SK-N-MC (cell line): ENCODE results near the gene SPRED3.

Experiments
- DNase-seq: peaks from one replicate; pipeline ENCODE4 v3.0.0-alpha.2; 2011; ENCODE audit warnings: low read depth, low spot score
- H3K27ac ChIP-seq: fragments of 200-600 bp; sonication (generic); 2 replicates; pipeline ENCODE4 v1.5.1; 2016; ENCODE audit warnings: mixed run types
- H3K36me3 ChIP-seq: fragments of 200-600 bp; sonication (generic); 2 replicates; pipeline ENCODE4 v1.6.1; 2017; ENCODE audit warnings: antibody characterized with exemption, low read length, mixed read lengths; ENCODE audit not compliant: insufficient read depth
- H3K4me3 ChIP-seq: fragments of 200-600 bp; sonication (generic); 2 replicates; pipeline ENCODE4 v1.5.1; 2016
- H3K9ac ChIP-seq: fragments of 200-600 bp; sonication (generic); 2 replicates; pipeline ENCODE4 v1.8.0; 2017; ENCODE audit warnings: mixed run types, mixed read lengths; ENCODE audit not compliant: insufficient read length
- H3K9me3 ChIP-seq: fragments of 200-600 bp; sonication (generic); 2 replicates; pipeline ENCODE4 v1.6.1; 2017; ENCODE audit warnings: low read depth, mild to moderate bottlenecking, antibody characterized with exemption, low read length, moderate library complexity, mixed read lengths
- EZH2 ChIP-seq: fragments of 200-600 bp; sonication (generic); IDR thresholded peaks from one replicate; pipeline ENCODE4 v1.6.1; 2017; ENCODE audit warnings: antibody characterized with exemption
- FOXP2 ChIP-seq: optimal IDR thresholded peaks from 2 replicates; pipeline ENCODE3; 2011; ENCODE audit warnings: mild to moderate bottlenecking, moderate library complexity; ENCODE audit not compliant: insufficient read depth; ENCODE audit errors: extremely low read length, control extremely low read depth
- POLR2AphosphoS5 ChIP-seq: IDR thresholded peaks from 2 replicates; pipeline ENCODE4 v1.6.1; 2012; ENCODE audit warnings: mild to moderate bottlenecking, low read depth, low read length, borderline replicate concordance

Gene SPRED3

GRCh38 chr19:38378866-38379265 lies 9.6 kb upstream of the SPRED3 start:
- TF ChIP-seq FOXP2, result no peak
- TF ChIP-seq EZH2, result no peak
- no peak for TF ChIP-seq POLR2AphosphoS5
- H3K9ac ChIP-seq, result no peak overlapping the region
- no peaks in the 10 kb centered on the region for H3K9me3 ChIP-seq
- H3K4me3 ChIP-seq, result no peak overlapping the region
- H3K36me3 ChIP-seq, result peaks cover 43% of the 10 kb centered on the region
- no peak for DNase-seq
- H3K27ac ChIP-seq, result no peak overlapping the region

GRCh38 chr19:38381138-38381537 lies 7.4 kb upstream of the SPRED3 start:
- H3K9ac ChIP-seq, result no peak overlapping the region
- TF ChIP-seq EZH2 (no peak), POLR2AphosphoS5 (no peak), FOXP2 (no peak)
- no peak overlapping the region for H3K27ac ChIP-seq
- DNase-seq, result no peak
- peaks cover 42% of the 10 kb centered on the region for H3K36me3 ChIP-seq
- H3K4me3 ChIP-seq, result no peak overlapping the region
- no peaks in the 10 kb centered on the region for H3K9me3 ChIP-seq

- no peak for TF ChIP-seq FOXP2
- TF ChIP-seq EZH2, result no peak
- TF ChIP-seq POLR2AphosphoS5, result no peak
- Histone ChIP-seq H3K4me3 (no peak overlapping the region), H3K36me3 (peaks cover 31% of the 10 kb centered on the region; the same call in 1 of the 2 replicates), H3K27ac (no peak overlapping the region), H3K9ac (no peak overlapping the region), H3K9me3 (no peaks in the 10 kb centered on the region)
- DNase-seq, result no peak
Measured at GRCh38 chr19:38383184-38383583, 5.3 kb upstream of the SPRED3 start.

GRCh38 chr19:38383743-38384142 lies 4.8 kb upstream of the SPRED3 start:
- TF ChIP-seq POLR2AphosphoS5, result no peak
- no peak for TF ChIP-seq FOXP2
- no peak for TF ChIP-seq EZH2
- no peak for DNase-seq
- Histone ChIP-seq H3K36me3 (peaks cover 31% of the 10 kb centered on the region; the same call in 1 of the 2 replicates), H3K4me3 (no peak overlapping the region), H3K27ac (no peak overlapping the region), H3K9ac (no peak overlapping the region), H3K9me3 (no peaks in the 10 kb centered on the region)

- no peak overlapping the region for H3K9ac ChIP-seq
- no peak for TF ChIP-seq FOXP2
- TF ChIP-seq EZH2, result no peak
- no peak; the same call in 1 of the 2 replicates for TF ChIP-seq POLR2AphosphoS5
- peaks cover 25% of the 10 kb centered on the region; the same call in 1 of the 2 replicates for H3K36me3 ChIP-seq
- H3K4me3 ChIP-seq, result no peak overlapping the region
- no peaks in the 10 kb centered on the region for H3K9me3 ChIP-seq
- H3K27ac ChIP-seq, result no peak overlapping the region
- DNase-seq, result no peak
Measured at GRCh38 chr19:38384209-38385027, 4.1 kb upstream of the SPRED3 start.

- Histone ChIP-seq H3K36me3 (peaks cover 23% of the 10 kb centered on the region; the same call in 1 of the 2 replicates), H3K9ac (no peak overlapping the region), H3K9me3 (no peaks in the 10 kb centered on the region), H3K4me3 (no peak overlapping the region), H3K27ac (no peak overlapping the region)
- TF ChIP-seq POLR2AphosphoS5, result no peak; the same call in 1 of the 2 replicates
- TF ChIP-seq FOXP2, result no peak
- TF ChIP-seq EZH2, result no peak
- no peak for DNase-seq
Measured at GRCh38 chr19:38385057-38385803, 3.3 kb upstream of the SPRED3 start.

GRCh38 chr19:38385804-38386257 lies 2.7 kb upstream of the SPRED3 start:
- Histone ChIP-seq H3K27ac (no peak overlapping the region), H3K4me3 (no peak overlapping the region), H3K36me3 (peaks cover 21% of the 10 kb centered on the region; the same call in 1 of the 2 replicates), H3K9me3 (no peaks in the 10 kb centered on the region), H3K9ac (no peak overlapping the region)
- DNase-seq, result no peak
- TF ChIP-seq FOXP2 (no peak), POLR2AphosphoS5 (no peak), EZH2 (no peak)
